HEK293 (cell line): Measurements from ENCODE around the gene BTRC.
A peak's percentile ranks its signal among the peaks of the same experiment; 100 is the strongest.

ENCODE experiments used
- CTCF ChIP-seq: fragments of 450-650 bp; formaldehyde crosslinking; IDR thresholded peaks from 2 replicates; pipeline ENCODE4 v1.5.1; 2016; ENCODE audit warnings: missing biosample characterization, missing genetic modification characterization
- GLI4 ChIP-seq: fragments of 450-650 bp; formaldehyde crosslinking; IDR thresholded peaks from 2 replicates; pipeline ENCODE4 v1.5.1; 2016; ENCODE audit warnings: missing biosample characterization, missing genetic modification characterization
- HOXC10 ChIP-seq: sonication (generic); formaldehyde crosslinking; IDR thresholded peaks from 2 replicates; pipeline ENCODE4 v1.8.1; 2023; ENCODE audit warnings: mild to moderate bottlenecking, missing genetic modification reagents
- KLF10 ChIP-seq: fragments of 450-650 bp; IDR thresholded peaks from 2 replicates; pipeline ENCODE4 v1.5.1; 2018; ENCODE audit warnings: missing biosample characterization, mild to moderate bottlenecking, missing genetic modification characterization
- KLF7 ChIP-seq: fragments of 450-650 bp; formaldehyde crosslinking; IDR thresholded peaks from 2 replicates; pipeline ENCODE4 v1.5.1; 2016; ENCODE audit warnings: missing biosample characterization, missing genetic modification characterization, borderline replicate concordance
- PRDM1 ChIP-seq: fragments of 450-650 bp; formaldehyde crosslinking; IDR thresholded peaks from 2 replicates; pipeline ENCODE4; 2016; ENCODE audit warnings: missing biosample characterization, missing genetic modification characterization
- SCRT1 ChIP-seq: fragments of 450-650 bp; formaldehyde crosslinking; IDR thresholded peaks from 2 replicates; pipeline ENCODE4 v1.5.1; 2016; ENCODE audit warnings: missing biosample characterization, missing genetic modification characterization, borderline replicate concordance
- ZBTB7A ChIP-seq: fragments of 450-650 bp; formaldehyde crosslinking; IDR thresholded peaks from 2 replicates; pipeline ENCODE4 v1.5.1; 2016; ENCODE audit warnings: low read depth, missing biosample characterization, missing genetic modification characterization
- ZIC2 ChIP-seq: fragments of 450-650 bp; formaldehyde crosslinking; IDR thresholded peaks from 2 replicates; pipeline ENCODE4 v1.5.1; 2016; ENCODE audit warnings: missing biosample characterization, missing genetic modification characterization
- ZNF184 ChIP-seq: fragments of 450-650 bp; IDR thresholded peaks from 2 replicates; pipeline ENCODE4 v1.5.1; 2018; ENCODE audit warnings: missing biosample characterization, mild to moderate bottlenecking, missing genetic modification characterization
- ZNF24 ChIP-seq: fragments of 450-650 bp; formaldehyde crosslinking; IDR thresholded peaks from 2 replicates; pipeline ENCODE4 v1.5.1; 2016; ENCODE audit warnings: missing biosample characterization, missing genetic modification characterization
- ZNF302 ChIP-seq: fragments of 450-650 bp; formaldehyde crosslinking; IDR thresholded peaks from 2 replicates; pipeline ENCODE4 v1.5.1; 2016; ENCODE audit warnings: missing biosample characterization, missing genetic modification characterization, low read depth
- ZNF521 ChIP-seq: fragments of 450-650 bp; formaldehyde crosslinking; IDR thresholded peaks from 2 replicates; pipeline ENCODE4 v1.5.1; 2017; ENCODE audit warnings: missing biosample characterization, mild to moderate bottlenecking, missing genetic modification characterization
- ZNF658 ChIP-seq: fragments of 450-650 bp; formaldehyde crosslinking; IDR thresholded peaks from 2 replicates; pipeline ENCODE4; 2016; ENCODE audit warnings: missing biosample characterization, missing genetic modification characterization
- ZSCAN18 ChIP-seq: fragments of 450-650 bp; formaldehyde crosslinking; IDR thresholded peaks from 2 replicates; pipeline ENCODE4 v1.5.1; 2016; ENCODE audit warnings: missing biosample characterization, missing genetic modification characterization
- ZXDB ChIP-seq: fragments of 450-650 bp; formaldehyde crosslinking; IDR thresholded peaks from 2 replicates; pipeline ENCODE4 v1.5.1; 2016; ENCODE audit warnings: missing biosample characterization, missing genetic modification characterization
- TF ChIP-seq, protein P1 (sequence below): fragments of 450-650 bp; formaldehyde crosslinking; conservative IDR thresholded peaks from 2 replicates; pipeline ENCODE4 v1.5.1; 2016; ENCODE audit warnings: low read depth, missing biosample characterization, missing genetic modification characterization
- TF ChIP-seq, protein P2 (sequence below): fragments of 450-650 bp; formaldehyde crosslinking; IDR thresholded peaks from 2 replicates; pipeline ENCODE4 v1.5.1; 2016; ENCODE audit warnings: missing biosample characterization, missing genetic modification characterization, borderline replicate concordance
- TF ChIP-seq, protein P3 (sequence below): fragments of 450-650 bp; formaldehyde crosslinking; IDR thresholded peaks from 2 replicates; pipeline ENCODE4 v1.5.1; 2016; ENCODE audit warnings: missing biosample characterization, missing genetic modification characterization
- TF ChIP-seq, protein P4 (sequence below): fragments of 450-650 bp; formaldehyde crosslinking; IDR thresholded peaks from 2 replicates; pipeline ENCODE4 v1.5.1; 2016; ENCODE audit warnings: missing biosample characterization, missing genetic modification characterization
- TF ChIP-seq, protein P5 (sequence below): fragments of 450-650 bp; formaldehyde crosslinking; IDR thresholded peaks from 2 replicates; pipeline ENCODE4 v1.5.1; 2016; ENCODE audit warnings: missing biosample characterization, missing genetic modification characterization

The BTRC gene

DNA sequence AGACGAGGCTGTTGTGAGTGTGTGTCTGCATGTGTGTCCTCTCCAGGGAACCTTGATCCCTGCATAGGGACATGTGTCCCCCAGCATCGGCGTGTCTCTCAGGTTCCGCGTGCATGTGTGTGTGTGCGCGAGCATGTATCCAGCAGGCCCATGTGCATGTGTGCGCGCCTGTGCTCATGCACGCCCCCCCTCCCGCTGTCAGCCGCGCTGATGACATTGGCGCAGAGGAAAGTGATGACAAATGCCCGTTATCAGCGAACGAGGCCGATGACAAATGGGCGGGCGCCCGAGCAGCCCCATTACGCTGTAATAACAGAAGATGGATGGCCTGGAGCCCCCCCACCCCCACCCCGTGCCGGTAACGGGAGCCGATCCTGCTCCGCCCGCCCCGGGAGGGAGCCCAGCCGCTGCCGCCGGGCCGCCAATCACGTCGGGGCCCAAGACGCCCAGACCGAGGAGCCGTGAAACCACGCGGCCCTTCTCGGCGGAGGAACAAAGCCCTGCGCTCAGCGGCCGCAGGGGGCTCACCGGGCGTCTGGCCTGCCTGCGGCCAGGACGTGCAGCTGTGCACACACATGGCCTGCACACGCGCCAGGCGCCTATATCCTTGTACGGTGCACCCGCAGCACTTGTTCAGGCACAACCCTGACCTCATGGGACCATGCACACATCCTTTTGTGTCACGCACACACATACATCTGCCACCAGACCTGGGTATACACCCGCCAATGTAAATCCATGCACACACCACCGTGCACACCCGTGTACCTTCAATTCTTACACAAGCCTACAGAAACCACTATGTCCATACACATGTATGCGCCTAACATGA is 212.6 kb downstream of the BTRC start (continued):
- TF ChIP-seq, protein P1, sequence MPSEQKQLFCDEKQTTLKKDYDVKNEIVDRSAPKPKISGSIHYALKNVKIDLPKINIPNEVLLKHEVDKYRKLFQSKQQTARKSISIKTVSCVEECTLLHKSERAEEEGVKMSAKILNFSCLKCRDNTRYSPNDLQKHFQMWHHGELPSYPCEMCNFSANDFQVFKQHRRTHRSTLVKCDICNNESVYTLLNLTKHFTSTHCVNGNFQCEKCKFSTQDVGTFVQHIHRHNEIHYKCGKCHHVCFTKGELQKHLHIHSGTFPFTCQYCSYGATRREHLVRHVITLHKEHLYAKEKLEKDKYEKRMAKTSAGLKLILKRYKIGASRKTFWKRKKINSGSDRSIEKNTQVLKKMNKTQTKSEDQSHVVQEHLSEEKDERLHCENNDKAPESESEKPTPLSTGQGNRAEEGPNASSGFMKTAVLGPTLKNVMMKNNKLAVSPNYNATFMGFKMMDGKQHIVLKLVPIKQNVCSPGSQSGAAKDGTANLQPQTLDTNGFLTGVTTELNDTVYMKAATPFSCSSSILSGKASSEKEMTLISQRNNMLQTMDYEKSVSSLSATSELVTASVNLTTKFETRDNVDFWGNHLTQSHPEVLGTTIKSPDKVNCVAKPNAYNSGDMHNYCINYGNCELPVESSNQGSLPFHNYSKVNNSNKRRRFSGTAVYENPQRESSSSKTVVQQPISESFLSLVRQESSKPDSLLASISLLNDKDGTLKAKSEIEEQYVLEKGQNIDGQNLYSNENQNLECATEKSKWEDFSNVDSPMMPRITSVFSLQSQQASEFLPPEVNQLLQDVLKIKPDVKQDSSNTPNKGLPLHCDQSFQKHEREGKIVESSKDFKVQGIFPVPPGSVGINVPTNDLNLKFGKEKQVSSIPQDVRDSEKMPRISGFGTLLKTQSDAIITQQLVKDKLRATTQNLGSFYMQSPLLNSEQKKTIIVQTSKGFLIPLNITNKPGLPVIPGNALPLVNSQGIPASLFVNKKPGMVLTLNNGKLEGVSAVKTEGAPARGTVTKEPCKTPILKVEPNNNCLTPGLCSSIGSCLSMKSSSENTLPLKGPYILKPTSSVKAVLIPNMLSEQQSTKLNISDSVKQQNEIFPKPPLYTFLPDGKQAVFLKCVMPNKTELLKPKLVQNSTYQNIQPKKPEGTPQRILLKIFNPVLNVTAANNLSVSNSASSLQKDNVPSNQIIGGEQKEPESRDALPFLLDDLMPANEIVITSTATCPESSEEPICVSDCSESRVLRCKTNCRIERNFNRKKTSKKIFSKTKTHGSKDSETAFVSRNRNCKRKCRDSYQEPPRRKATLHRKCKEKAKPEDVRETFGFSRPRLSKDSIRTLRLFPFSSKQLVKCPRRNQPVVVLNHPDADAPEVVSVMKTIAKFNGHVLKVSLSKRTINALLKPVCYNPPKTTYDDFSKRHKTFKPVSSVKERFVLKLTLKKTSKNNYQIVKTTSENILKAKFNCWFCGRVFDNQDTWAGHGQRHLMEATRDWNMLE (tag by site-specific recombination), result no peak
- TF ChIP-seq CTCF (tag by site-specific recombination) (0 out of 2 replicates have a peak, but pooled peaks have one; percentile 45), ZBTB7A (tag by site-specific recombination) (no peak), KLF7 (tag by site-specific recombination) (0 out of 2 replicates have a peak, but pooled peaks have one; percentile 16), ZXDB (tag by site-specific recombination) (peak; percentile 80), ZIC2 (tag by site-specific recombination) (peak; percentile 84), ZSCAN18 (no peak), ZNF184 (tag by site-specific recombination) (no peak), ZNF658 (tag by site-specific recombination) (no peak), ZNF302 (tag by site-specific recombination) (no peak), KLF10 (tag by site-specific recombination) (0 out of 2 replicates have a peak, but pooled peaks have one; percentile 45), GLI4 (tag by site-specific recombination) (no peak), HOXC10 (CRISPR knock-in tag) (no peak), SCRT1 (tag by site-specific recombination) (no peak), PRDM1 (tag by site-specific recombination) (no peak), ZNF521 (tag by site-specific recombination) (no peak), ZNF24 (tag by site-specific recombination) (peak; percentile 47; the same call in 1 of the 2 replicates)
- TF ChIP-seq, protein P2, sequence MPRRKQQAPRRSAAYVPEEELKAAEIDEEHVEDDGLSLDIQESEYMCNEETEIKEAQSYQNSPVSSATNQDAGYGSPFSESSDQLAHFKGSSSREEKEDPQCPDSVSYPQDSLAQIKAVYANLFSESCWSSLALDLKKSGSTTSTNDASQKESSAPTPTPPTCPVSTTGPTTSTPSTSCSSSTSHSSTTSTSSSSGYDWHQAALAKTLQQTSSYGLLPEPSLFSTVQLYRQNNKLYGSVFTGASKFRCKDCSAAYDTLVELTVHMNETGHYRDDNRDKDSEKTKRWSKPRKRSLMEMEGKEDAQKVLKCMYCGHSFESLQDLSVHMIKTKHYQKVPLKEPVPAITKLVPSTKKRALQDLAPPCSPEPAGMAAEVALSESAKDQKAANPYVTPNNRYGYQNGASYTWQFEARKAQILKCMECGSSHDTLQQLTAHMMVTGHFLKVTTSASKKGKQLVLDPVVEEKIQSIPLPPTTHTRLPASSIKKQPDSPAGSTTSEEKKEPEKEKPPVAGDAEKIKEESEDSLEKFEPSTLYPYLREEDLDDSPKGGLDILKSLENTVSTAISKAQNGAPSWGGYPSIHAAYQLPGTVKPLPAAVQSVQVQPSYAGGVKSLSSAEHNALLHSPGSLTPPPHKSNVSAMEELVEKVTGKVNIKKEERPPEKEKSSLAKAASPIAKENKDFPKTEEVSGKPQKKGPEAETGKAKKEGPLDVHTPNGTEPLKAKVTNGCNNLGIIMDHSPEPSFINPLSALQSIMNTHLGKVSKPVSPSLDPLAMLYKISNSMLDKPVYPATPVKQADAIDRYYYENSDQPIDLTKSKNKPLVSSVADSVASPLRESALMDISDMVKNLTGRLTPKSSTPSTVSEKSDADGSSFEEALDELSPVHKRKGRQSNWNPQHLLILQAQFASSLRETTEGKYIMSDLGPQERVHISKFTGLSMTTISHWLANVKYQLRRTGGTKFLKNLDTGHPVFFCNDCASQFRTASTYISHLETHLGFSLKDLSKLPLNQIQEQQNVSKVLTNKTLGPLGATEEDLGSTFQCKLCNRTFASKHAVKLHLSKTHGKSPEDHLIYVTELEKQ (tag by site-specific recombination), result peak; percentile 76; the same call in 1 of the 2 replicates
- TF ChIP-seq, protein P3, sequence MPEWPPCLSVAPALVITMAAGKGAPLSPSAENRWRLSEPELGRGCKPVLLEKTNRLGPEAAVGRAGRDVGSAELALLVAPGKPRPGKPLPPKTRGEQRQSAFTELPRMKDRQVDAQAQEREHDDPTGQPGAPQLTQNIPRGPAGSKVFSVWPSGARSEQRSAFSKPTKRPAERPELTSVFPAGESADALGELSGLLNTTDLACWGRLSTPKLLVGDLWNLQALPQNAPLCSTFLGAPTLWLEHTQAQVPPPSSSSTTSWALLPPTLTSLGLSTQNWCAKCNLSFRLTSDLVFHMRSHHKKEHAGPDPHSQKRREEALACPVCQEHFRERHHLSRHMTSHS, result no peak; the same call in 1 of the 2 replicates
- TF ChIP-seq, protein P4, sequence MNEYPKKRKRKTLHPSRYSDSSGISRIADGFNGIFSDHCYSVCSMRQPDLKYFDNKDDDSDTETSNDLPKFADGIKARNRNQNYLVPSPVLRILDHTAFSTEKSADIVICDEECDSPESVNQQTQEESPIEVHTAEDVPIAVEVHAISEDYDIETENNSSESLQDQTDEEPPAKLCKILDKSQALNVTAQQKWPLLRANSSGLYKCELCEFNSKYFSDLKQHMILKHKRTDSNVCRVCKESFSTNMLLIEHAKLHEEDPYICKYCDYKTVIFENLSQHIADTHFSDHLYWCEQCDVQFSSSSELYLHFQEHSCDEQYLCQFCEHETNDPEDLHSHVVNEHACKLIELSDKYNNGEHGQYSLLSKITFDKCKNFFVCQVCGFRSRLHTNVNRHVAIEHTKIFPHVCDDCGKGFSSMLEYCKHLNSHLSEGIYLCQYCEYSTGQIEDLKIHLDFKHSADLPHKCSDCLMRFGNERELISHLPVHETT, result peak; percentile 67; the same call in 1 of the 2 replicates
- TF ChIP-seq, protein P5, sequence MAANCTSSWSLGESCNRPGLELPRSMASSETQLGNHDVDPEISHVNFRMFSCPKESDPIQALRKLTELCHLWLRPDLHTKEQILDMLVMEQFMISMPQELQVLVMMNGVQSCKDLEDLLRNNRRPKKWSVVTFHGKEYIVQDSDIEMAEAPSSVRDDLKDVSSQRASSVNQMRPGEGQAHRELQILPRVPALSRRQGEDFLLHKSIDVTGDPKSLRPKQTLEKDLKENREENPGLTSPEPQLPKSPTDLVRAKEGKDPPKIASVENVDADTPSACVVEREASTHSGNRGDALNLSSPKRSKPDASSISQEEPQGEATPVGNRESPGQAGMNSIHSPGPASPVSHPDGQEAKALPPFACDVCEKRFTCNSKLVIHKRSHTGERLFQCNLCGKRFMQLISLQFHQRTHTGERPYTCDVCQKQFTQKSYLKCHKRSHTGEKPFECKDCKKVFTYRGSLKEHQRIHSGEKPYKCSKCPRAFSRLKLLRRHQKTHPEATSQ (tag by site-specific recombination), result no peak
